Measurements from ENCODE around the gene TP53RK. TPM values are rescaled to one million over a fixed set of nuclear protein-coding genes. Genes with fewer than 3 reads are reported as not detected.

The TP53RK gene
- 19.5 and 20.4 TPM in 2 replicates for total RNA-seq

GRCh38 chr20:46689082-46689753, at the start of gene TP53RK:
Gene TP53RK, minus strand, starts transcription at chr20:46689444. Its CDS starts 30 bp downstream, at chr20:46689414.

GRCh38 chr20:46709459-46710152, 20.4 kb upstream of the TP53RK start, which contains the start of gene SLC2A10:
Gene SLC2A10, plus strand, starts transcription at chr20:46709649. Its CDS starts 88 bp downstream, at chr20:46709737.

GRCh38 chr20:46651091-46651962, 37.9 kb downstream of the TP53RK start, which contains the start of gene SLC13A3:
Gene SLC13A3, minus strand, starts transcription at chr20:46651459. Its CDS starts 38 bp downstream, at chr20:46651421.

Other genes starting within 250 kb of the TP53RK start
- gene ZNF334, start 175.9 kb downstream of the TP53RK start, total RNA-seq: 1.7 and 1.8 TPM in 2 replicates
- gene OCSTAMP, start 138.8 kb downstream of the TP53RK start, total RNA-seq: not detected in 2 replicates
- gene SLC13A3, start 38.0 kb downstream of the TP53RK start, total RNA-seq: 3.3 and 6.1 TPM in 2 replicates
- gene SLC2A10, start 20.2 kb upstream of the TP53RK start, total RNA-seq: 21.4 and 21.9 TPM in 2 replicates
- gene EYA2, start 205.4 kb upstream of the TP53RK start, total RNA-seq: 0.74 and 1.0 TPM in 2 replicates

Data from bronchus fibroblast of lung (primary cell).